ENCODE data around the gene ACVR1C.

GRCh38 chr2:157504623-157505022 is 124.0 kb downstream of the ACVR1C start:
- TF ChIP-seq CTCF (IDR thresholded peaks at IDR 0.05) (no peak), POLR2A (IDR thresholded peaks at IDR 0.05) (no peak), EP300 (IDR thresholded peaks at IDR 0.05) (no peak)
